ENCODE data around the gene GATAD2A. TPM values are rescaled to one million over a fixed set of nuclear protein-coding genes. Genes with fewer than 3 reads are reported as not detected.
A peak's percentile ranks its signal among the peaks of the same experiment; 100 is the strongest.

Gene GATAD2A
- polyA plus RNA-seq, 3 donors, result 37.3 to 49.0 (median 39.0) TPM

- no peak for DNase-seq (ENCODE audit: low read depth in 3 of 3, low spot score in 2 of 3)
These were observed 97.5 kb downstream of the GATAD2A start for GRCh38 chr19:19502808-19503602.

DNA sequence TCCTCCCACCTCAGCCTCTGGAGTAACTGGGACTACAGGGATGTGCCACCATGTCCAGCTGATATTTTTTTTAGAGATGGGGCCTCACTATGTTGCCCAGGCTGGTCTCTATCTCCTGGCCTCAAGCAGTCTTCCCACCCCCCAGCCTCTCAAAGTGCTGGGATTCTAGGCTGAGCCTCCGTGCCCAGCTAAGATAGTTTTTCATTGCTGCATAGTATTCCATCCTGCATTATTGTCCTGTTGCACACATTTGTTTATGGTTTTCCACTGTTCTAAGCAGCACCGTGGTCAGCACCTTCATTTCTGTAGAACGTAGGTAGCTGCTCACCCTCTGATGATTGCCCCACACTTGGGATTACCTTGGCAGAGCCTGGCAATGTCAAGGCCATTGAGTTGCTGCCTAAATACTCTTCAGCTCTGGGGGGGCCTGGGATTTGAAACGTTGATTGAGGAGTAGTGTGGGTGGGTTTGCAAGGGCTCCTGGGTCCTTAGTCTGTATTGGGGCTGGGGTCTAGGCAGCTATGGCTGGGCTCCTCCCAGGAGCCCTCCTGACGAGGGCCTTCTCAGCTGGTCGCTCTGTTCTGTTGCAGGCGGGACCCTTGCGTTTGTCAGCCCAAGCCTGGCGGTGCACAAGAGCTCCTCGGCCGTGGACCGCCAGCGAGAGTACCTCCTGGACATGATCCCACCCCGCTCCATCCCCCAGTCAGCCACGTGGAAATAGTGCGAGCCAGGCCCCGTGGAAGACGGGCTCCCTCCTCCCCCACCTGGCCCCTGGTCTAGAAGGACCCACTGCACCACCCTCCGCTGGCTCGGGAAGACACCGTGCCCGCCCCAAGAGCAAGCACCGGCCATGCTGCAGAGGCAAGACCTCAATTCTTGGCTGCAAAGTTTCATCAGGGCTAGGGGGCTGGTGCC, 99.5 kb downstream of the GATAD2A start:
- DNase-seq (ENCODE audit: low read depth in 3 of 3, low spot score in 2 of 3), result no peak

DNA sequence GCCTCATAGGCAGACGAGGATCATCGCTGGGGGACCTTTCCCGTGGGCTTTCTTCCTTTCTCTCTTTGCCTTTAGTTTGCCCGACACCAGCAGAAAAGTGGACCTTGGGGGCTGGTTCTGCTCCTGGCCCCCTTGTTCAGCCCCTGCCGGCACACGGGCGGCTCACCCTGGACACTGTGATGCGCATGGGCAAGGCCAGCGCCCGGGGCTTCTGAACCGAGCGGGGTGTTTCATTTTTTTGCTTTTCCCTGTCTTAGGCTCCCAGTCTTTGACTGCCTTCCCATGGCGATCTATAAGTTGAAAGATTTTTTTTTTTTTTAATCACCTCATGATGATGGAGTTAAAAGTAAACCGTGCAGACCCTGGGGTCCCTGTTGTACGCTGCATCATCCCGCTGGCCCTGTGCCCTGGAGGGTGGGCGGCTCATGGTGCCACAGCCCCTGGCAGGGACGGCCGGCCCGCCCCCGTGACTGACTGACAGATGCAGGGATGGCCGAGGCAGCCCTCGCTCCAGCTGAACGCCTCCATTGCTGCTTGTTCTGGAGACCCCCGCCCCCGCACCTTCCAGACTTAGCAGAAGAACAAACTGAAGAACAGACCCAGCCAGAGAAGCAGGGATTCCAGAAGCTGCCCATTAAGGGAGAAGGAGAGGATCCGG, 100.3 kb downstream of the GATAD2A start:
- no peak for DNase-seq (ENCODE audit: low read depth in 3 of 3, low spot score in 2 of 3)

DNA sequence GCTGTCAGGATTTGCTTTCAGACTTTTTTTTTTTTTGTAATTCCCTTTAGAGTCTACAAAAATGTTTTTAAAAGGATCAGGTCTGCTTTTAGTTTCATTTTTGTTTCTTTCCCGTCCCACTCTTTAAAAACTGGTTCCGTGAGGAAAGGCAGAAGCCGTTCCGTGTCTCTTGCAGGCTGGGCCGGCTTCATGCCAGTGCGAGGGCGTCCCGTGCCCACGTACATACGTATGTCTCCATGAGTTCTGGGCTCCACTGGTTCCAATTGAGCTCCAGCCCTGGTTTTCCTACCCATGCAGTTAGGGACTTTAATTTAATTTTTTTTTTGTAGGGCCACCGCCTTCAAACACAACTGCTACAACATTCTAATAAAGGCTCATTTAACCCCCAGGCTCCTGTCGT, 101.1 kb downstream of the GATAD2A start:
- DNase-seq (ENCODE audit: low read depth in 3 of 3, low spot score in 2 of 3), result no peak

- no peak for DNase-seq (ENCODE audit: low read depth in 3 of 3, low spot score in 2 of 3)
These were observed 101.9 kb downstream of the GATAD2A start for GRCh38 chr19:19507354-19507753.

DNA sequence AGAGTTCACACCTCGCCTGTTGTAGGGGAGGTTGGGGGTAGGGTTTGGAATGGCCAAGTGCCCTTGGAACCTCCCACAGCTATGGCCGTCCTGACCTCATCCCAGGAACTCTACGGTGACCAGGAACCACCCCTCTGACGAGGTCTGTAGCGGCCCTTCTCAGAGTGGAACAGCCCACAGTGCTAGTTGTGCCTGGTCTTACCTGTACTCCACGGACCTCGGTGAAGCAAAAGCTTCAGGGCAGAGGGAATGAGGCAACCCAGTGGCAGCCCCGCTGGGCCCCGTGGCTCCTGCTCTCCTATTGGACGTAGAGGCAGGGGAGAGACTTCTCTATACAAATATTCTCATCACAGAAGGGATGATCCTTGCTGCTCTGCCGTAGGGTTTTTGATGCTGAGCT, 102.7 kb downstream of the GATAD2A start:
- DNase-seq (ENCODE audit: low read depth in 3 of 3, low spot score in 2 of 3), result no peak

- DNase-seq (ENCODE audit: low read depth in 3 of 3, low spot score in 2 of 3), result no peak
These were observed 105.0 kb downstream of the GATAD2A start for GRCh38 chr19:19510432-19510831.

- no peak for DNase-seq (ENCODE audit: low read depth in 3 of 3, low spot score in 2 of 3)
These were observed 108.2 kb downstream of the GATAD2A start for GRCh38 chr19:19513682-19514081.

- DNase-seq (ENCODE audit: low read depth in 3 of 3, low spot score in 2 of 3), result peak in 1 of 3 donors; percentile 54
These were observed 108.8 kb downstream of the GATAD2A start for GRCh38 chr19:19514215-19514657.

- DNase-seq (ENCODE audit: low read depth in 3 of 3, low spot score in 2 of 3), result no peak
These were observed 109.6 kb downstream of the GATAD2A start, which contains the start of gene TSSK6 for GRCh38 chr19:19514881-19515641. TSSK6 (minus strand) TSS chr19:19515548; CDS start chr19:19515427, 121 bp downstream.

DNA sequence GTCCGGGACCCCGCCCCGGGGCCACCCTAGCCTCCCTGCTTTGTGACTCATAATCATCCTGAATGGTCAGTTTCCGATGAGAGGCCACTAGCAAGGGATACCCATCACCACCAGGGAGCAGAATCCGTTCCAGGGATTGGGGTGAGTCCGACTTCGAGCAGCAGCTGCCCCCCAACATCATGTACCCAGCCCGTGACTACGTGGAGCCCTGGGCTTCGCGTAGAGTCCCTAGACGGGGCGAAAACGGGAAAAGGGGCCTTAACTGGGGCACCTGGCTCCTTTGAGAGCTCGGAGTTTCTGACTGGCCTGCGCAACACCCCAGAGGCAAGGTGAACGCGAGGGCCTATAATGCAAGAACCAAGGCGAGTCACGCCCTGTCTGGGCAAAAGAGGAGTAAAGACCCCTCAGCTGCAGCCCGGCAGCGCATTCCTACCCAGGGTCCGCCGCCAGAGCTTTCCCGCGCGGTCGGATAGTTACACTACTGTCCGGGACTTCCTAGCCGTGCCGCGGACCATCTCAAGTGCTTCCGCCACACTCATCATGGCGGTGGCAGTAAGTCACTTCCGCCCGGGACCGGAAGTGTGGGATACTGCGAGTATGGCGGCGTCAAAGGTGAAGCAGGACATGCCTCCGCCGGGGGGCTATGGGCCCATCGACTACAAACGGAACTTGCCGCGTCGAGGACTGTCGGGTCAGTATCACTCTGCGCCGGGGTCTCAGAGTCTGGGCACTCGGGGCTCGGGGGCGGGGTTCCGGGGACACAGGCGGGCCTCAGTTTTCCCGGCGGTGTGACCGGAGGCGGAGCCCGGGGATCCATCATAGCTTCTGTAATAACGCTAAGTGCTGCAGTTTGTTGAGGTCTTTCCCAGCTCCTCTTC, 110.4 kb downstream of the GATAD2A start, which contains the start of gene NDUFA13:
Gene NDUFA13 (plus strand): TSS at position 584 of the 878 bp plus-strand sequence. CDS start 14 bp downstream, at position 598.
- DNase-seq (ENCODE audit: low read depth in 3 of 3, low spot score in 2 of 3), result peak; percentile 92 to 93 (median 93)

DNA sequence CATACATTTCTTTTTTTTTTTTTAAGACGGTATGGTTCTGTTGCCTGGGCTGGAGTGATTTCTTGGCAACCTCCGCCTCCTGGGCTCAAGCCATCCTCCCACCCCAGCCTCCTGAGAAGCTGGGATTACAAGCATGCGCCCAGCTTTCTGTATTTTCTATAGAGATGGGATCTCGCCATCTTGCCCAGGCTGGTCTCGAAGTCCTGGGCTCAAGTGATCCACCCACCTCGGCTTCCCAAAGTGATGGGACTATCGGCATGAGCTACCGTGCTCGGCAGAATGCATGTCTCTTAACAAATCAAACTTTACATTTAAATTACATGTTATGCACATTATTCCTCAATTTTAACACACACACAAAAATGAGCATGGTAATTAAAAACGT, 111.8 kb downstream of the GATAD2A start:
- no peak for DNase-seq (ENCODE audit: low read depth in 3 of 3, low spot score in 2 of 3)

GRCh38 chr19:19520989-19521388, 115.5 kb downstream of the GATAD2A start:
- DNase-seq (ENCODE audit: low read depth in 3 of 3, low spot score in 2 of 3), result no peak

GRCh38 chr19:19523177-19523576, 117.7 kb downstream of the GATAD2A start:
- DNase-seq (ENCODE audit: low read depth in 3 of 3, low spot score in 2 of 3), result no peak

DNA sequence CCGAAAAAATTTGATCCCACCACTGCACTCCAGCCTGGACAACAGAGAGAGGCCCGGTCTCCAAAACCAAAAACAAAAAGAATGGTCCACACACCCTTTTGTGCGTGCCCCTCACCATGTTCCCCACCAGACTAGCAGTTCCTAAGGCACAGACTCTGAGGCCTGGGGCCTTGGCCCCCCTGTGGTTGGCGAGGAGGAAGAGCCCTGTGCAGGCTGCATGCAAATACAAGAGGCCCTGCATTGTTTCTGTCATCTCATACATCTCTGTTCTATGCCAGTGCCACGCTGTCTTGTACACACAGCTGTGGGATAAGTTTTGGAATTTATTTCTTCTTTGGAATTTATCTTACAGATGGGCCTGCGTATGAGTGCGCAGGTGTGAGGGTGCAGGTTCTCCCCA, 118.6 kb downstream of the GATAD2A start:
- no peak for DNase-seq (ENCODE audit: low read depth in 3 of 3, low spot score in 2 of 3)

DNA sequence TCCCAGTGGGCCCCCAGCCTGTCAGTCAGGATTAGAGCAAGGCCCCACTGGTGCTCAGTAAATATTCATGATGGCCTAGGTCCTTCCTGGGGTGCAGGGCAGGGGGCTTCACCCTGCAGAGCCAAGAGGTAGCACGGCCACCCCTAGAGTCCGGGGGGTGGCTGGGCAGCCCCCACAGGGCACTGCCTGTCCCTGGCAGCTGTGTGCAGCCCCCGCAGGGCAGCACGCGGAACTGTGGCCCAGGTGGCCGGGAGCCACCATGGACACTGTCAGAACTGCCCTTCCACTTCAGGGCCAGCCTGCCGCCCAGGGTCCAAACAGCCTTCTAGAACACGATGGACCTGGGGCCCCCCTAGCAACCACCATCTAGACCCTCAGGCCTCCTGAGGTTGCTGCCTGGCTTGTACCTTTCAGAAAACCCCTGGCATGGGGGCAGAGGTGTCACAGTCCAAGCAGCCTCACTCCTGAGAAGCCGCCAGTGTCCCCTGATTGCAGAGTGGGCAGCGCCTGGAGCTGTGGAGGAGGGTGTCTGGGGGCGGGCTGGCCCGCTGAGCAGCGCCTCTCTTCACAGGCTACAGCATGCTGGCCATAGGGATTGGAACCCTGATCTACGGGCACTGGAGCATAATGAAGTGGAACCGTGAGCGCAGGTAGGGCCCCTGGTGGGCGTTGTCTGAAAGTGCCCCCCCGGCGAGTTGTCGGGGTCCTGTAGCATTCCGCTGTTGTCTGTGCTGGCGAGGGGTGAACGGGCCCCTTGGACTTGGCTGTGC, 120.3 kb downstream of the GATAD2A start:
- no peak for DNase-seq (ENCODE audit: low read depth in 3 of 3, low spot score in 2 of 3)

DNA sequence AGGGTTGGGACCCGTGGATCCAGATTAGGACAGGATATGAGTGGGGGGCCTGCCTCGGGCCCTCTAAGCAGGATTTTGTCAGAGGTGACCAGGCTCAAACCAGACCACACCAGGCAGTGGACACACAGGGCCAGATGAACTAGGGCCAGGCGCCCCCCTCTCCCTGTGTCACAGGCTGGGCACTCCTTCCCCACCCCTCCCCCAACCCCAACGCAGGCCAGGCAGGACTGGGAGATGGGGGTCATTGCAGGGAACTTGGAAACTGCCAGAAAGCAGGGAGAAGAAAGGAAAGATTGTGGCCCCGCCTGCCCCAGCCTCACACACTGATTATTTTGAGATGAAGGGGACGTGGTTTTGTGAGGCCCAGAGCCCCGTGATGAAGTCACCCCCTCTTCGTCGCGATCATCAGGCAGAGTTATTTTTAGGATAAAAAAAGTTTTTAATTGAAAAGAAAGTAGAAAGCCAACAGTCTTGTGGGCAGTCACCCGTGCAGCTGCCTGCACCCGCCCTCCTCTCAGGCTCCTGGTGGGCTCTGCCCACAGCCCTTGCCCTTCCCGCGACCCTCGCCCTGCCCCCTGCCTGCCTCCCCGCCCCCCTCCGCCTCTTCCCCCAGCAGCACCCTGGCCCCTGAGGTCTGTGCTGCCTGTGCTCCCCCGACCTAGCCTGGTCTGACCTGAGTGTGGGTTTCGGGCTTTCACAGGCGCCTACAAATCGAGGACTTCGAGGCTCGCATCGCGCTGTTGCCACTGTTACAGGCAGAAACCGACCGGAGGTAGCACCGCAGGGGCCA, 121.3 kb downstream of the GATAD2A start:
- no peak for DNase-seq (ENCODE audit: low read depth in 3 of 3, low spot score in 2 of 3)

GRCh38 chr19:19527371-19527656, 121.8 kb downstream of the GATAD2A start:
- DNase-seq (ENCODE audit: low read depth in 3 of 3, low spot score in 2 of 3), result no peak

Measured in right renal cortex interstitium (tissue), 3 donors.